Mammary epithelial cell (primary cell): ENCODE measurements around the gene DCXR.

ENCODE experiments used
- EZH2 ChIP-seq: IDR thresholded peaks from 2 replicates; pipeline ENCODE4 v1.6.1; 2012; ENCODE audit warnings: low read length, inconsistent platforms, borderline replicate concordance
- TF ChIP-seq, protein P1 (sequence below), 2 donors: IDR thresholded peaks in 1 of 2; conservative IDR thresholded peaks in 1 of 2; 2 replicates each; pipeline ENCODE4 v1.5.1; 2011 to 2012; ENCODE audit warnings: inconsistent platforms in 2 of 2, low read length in 2 of 2, mild to moderate bottlenecking in 2 of 2, control low read depth in 1 of 2, low read depth in 1 of 2; ENCODE audit not compliant: insufficient read depth in 1 of 2; ENCODE audit errors: extremely low read depth in 1 of 2

DNA sequence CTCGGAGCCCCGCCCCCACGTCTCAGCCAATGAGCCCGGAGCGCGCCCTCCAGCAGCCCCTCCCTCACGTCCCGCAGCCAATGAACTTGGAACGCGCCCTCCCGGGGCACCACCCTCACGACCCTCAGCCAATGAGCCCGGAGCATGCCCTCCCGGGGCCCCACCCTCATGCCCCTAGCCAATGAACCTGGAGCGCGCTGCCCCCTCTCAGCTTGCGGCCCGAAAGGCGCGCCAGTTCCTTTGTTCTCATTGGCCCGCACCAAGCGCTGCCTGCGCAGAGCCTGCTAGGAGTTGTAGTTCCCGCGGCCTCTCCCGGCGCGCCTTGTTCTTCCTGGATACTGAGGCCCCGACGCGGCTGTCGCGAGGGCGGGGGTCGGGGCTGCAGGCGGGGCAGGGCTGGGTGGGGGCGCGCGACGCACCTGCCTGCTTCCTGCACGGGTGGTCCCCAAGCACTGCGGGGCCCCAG is 14.5 kb downstream of the DCXR start, which contains the start of gene LRRC45:
- TF ChIP-seq, protein P1, sequence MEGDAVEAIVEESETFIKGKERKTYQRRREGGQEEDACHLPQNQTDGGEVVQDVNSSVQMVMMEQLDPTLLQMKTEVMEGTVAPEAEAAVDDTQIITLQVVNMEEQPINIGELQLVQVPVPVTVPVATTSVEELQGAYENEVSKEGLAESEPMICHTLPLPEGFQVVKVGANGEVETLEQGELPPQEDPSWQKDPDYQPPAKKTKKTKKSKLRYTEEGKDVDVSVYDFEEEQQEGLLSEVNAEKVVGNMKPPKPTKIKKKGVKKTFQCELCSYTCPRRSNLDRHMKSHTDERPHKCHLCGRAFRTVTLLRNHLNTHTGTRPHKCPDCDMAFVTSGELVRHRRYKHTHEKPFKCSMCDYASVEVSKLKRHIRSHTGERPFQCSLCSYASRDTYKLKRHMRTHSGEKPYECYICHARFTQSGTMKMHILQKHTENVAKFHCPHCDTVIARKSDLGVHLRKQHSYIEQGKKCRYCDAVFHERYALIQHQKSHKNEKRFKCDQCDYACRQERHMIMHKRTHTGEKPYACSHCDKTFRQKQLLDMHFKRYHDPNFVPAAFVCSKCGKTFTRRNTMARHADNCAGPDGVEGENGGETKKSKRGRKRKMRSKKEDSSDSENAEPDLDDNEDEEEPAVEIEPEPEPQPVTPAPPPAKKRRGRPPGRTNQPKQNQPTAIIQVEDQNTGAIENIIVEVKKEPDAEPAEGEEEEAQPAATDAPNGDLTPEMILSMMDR (conservative IDR thresholded peaks at IDR 0.05 in 1 of 2, IDR thresholded peaks at IDR 0.05 in 1 of 2; ENCODE audit: extremely low read depth in 1 of 2, insufficient read depth in 1 of 2, low read depth in 1 of 2, low read length in 2 of 2): no peak
- TF ChIP-seq EZH2: no peak
